HTERT RPE-1 (cell line): ENCODE results near the gene NFATC4.

Source experiments
- in situ Hi-C: fragments of 300-500 bp; cut with MboI; formaldehyde crosslinking; loops from 4 replicates; pipeline ENCODE4 v1.14.3; 2020; ENCODE audit warnings: low sequenced_read_pairs

Gene NFATC4

DNA sequence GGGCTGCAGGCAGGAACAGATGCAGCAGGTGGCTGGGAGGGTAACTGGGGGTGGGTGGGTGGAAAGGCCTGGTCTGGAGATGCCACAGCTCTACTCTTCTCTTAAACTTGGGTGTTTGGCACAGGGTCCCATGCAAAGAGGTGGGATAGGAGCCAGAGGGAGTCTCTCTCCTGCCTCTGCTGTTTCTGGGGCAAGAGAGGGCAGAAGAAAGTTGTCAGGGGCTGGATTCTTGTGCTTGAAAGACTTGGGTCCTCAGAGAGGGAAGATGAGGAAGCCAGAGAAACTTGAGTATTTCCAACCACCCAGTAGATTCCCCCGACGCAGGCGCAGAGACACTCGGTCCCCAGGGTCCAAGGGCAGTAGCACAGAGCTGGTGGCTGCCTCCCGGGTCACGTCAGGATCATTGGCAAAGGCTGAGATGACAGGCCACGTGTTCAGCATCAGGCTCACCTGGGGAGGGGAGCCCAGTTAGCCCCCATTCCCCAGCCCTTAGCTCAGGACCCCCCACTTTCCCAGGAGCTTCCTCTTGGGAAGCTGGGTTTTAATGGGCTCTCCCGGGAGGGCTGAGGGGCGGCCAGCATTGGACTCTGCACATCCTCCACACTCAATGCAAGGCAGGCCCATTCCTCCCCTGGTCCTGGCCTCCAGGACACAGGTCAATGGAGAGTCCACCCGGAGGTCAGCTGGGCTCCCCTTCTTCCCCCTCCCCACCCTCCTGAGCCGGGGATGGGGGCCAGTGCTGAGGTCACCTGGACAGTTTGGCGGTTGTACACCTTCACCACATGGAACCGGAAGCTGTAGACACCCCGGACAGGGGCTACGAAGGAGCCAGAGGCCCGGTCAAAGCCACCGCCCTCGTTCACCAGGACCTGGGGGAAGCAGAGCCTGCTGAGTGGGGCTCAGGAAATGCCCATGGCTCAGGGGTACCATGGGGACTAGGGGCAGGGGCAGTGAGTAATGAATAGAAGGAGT is 59.8 kb downstream of the NFATC4 start:
- in situ Hi-C loops, result no loop called here

DNA sequence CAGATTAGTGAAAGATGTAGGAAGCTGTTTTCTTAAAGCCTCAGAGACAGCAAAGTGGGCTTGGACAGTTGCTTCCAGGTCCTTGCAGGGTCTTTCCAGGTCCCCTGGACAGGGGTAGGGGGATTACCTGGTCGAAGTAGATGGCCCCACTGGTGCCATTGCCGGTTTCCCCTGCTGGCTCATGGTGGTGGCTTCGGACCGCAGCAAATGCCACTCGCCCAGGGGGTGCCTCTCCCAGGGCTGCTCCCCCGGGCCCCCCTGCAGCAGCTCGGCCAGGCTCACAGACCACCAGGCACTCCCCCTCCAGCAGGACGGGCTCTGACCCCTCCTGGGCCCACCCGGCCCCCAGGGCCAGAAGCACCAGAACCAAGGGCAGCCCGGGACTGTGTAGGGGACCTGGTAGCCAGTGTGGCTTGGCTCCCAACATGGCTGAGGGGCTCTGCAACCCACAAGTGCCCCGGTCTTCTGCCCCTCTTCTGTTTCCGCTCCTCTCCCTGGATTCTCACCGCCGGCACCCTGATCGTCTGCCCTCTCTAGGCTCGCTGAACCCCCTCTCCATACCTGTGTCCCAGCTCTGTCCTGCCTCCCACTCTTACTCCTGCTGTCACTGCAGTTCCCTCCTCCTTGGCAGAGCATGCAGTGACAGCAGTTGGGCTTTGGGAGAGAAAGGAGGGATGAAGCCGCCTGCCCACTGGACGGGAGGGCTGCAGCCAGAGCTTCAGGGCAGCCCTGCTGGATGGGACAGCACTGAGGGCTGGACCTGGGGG is 60.8 kb downstream of the NFATC4 start:
- in situ Hi-C loops, result no loop called here
